Stimulated activated CD8-positive, alpha-beta memory T cell treated with anti-CD3 and anti-CD28 coated beads, Interleukin-2, amount 100 ng/mL, for 1 hour (primary cell): ENCODE data around the gene TUBD1.
"Not testable (repeated sequence)": the region's sequence is repeated elsewhere in the genome, so short reads cannot be mapped to it uniquely, and the experiment has no call there.

ENCODE experiments used
- DNase-seq, 2 donors: peaks; one replicate each; pipeline ENCODE4 v3.0.0-alpha.2; 2020; ENCODE audit warnings: low read depth in 2 of 2

The TUBD1 gene, protein sequence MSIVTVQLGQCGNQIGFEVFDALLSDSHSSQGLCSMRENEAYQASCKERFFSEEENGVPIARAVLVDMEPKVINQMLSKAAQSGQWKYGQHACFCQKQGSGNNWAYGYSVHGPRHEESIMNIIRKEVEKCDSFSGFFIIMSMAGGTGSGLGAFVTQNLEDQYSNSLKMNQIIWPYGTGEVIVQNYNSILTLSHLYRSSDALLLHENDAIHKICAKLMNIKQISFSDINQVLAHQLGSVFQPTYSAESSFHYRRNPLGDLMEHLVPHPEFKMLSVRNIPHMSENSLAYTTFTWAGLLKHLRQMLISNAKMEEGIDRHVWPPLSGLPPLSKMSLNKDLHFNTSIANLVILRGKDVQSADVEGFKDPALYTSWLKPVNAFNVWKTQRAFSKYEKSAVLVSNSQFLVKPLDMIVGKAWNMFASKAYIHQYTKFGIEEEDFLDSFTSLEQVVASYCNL

DNA sequence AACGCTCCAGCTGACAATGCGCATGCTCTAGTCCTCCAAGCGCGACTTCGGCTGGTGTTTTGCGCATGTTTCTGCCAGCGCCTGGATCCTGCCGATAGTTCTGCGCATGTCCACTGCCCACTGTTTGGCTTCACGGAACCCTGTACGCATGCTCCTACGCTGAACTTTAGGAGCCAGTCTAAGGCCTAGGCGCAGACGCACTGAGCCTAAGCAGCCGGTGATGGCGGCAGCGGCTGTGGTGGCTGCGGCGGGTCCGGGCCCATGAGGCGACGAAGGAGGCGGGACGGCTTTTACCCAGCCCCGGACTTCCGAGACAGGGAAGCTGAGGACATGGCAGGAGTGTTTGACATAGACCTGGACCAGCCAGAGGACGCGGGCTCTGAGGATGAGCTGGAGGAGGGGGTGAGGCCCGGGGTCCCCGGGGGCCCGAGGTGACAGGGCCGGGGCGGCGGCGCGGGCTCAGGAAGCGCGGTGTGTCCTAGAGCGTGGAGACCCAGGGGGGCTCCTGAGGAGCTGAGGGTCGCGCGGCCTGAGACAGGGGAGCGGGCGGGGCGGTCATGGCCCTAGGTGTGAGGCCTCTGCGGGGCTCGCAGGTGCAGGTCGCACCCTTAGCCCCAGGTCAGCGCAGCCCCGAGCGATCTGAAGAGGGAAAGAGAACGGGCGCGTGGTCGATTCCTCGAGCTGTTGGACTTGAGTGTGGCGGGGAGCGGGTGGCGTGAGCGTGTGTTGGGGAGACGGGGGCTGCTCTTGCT lies at the start of gene TUBD1, which contains the start of gene RPS6KB1:
TSS of gene TUBD1 (minus strand) at position 20 of the 752 bp plus-strand sequence. CDS start 1,941 bp downstream, outside the sequence.
TSS of gene RPS6KB1 (plus strand) at position 198 of the 752 bp plus-strand sequence. CDS start at position 262, 64 bp downstream.
- peak; percentile 93 to 96 for DNase-seq

DNA sequence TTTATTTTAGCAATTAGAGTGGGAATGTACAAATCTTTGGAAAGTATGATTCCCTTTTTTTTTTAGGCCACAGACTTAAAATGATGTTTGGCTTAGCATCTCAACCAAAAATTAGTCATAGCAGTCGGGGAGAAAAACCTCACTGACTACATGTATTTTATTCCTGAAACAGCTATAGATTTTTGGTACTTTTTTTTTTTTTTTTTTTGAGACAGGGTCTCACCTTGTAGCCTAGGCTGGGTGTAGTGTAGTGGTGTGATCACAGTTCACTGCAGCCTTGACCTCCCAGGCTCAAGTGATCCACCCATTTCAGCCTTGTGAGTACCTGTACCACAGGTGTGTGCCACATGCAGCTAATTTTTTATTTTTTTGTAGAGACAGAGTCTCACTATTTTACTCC lies 48.4 kb upstream of the TUBD1 start:
- no peak for DNase-seq

DNA sequence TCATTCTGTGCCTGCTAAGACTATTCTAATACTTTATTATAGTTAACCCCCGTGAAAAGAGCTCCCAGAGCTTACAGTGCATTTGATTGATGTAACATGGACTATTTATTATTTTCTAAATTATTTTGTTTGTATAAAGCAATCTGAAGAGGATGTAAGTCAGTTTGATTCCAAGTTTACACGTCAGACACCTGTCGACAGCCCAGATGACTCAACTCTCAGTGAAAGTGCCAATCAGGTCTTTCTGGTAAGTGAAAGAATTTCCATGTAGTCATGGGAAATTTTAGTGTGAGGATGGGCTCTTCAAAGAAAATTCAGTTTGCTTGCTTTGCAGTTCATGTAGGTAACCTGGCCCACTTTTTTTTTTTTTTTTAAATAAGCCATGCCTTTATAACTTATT lies 48.0 kb upstream of the TUBD1 start:
- not testable (repeated sequence) for DNase-seq

DNA sequence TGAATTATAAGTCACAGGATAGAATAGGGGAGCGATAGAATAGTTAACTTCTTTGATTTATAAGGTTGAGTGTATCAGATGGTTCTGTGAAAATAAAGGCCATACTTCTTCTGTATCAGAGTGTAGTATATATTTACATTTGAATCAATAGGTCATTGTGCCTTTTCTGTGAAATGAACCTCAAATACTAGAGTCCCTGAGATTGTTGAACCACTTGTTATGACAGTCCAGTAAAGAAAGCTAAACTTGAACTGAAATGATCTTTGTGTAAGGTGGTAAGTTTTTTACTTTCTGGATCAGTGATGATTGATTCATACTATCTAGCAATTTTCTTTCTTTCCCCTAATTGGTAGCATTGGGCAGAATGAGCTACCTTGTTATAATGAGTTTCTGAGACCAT lies 40.6 kb upstream of the TUBD1 start:
- DNase-seq, result not testable (repeated sequence)

DNA sequence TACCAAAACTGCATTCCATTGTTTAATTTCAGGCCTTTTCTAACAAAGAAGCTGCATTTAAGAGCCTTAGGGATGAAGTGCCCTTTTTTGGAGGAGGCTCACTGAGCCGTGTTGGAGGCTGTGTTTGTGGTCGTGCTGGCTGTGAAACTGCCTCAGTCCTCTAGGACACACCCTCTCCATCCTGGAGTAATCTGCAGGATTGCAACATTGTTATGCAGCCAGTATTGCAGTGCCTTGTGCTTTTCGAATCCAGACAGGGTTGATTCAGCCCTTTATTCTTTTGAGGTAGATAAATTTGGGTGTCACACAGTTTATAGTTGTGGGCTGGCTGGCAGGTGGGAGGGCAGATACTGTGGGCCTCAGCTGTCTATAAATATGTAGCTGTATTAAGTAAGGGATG lies 38.0 kb upstream of the TUBD1 start:
- not testable (repeated sequence) for DNase-seq

DNA sequence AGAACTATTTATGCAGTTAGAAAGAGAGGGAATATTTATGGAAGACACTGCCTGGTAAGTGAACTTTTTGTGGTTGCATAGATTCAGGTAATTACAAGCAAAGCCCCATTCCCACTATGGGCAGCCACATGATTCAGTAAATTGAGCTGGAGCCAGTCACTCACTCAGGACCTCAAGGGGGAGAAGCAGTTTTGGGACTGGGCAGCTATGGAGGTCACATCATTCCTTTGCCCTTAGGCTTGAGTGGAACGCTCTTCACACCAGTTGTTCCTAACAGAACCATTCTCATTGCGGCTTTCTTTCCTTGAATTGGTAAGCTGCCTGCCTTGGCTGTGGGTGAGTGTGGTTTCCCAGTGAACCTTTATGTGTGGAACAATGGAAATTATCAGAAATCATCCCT lies 37.4 kb upstream of the TUBD1 start:
- not testable (repeated sequence) for DNase-seq

DNA sequence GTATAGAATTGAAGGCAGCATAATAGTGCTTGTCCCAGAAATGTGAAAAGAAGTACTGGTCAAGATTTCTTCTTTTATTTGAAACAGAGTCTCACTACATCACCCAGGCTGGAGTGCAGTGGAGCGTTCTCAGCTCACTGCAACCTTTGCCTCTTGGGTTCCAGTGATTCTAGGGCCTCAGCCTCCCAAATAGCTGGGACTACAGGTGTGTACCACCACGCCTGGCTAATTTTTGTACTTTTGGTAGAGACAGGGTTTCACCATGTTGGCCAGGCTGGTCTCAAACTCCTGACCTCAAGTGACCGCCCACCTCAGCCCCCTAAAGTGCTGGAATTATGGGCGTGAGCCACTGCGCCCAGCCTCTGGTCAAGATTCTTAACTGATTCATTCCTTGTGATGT lies 27.9 kb upstream of the TUBD1 start:
- not testable (repeated sequence) for DNase-seq

DNA sequence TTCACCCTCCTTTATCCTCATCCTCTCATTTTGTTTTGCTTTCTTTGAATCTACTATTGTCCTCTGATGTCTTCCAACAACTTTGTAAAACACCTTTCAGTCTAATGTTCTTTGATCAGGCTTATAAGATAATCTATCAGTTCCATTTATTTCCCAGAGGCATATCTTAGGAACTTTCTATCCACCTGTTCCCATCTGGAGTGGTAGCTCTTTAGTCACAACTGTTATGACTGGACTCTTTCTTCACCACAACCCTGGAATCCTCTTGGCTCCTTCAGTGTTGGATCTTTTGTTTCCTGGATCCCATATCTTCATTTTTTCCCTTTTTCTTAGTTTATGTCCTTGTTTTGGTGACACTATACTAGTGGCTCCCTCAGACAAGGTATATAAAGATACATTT lies 23.7 kb upstream of the TUBD1 start:
- no peak for DNase-seq

DNA sequence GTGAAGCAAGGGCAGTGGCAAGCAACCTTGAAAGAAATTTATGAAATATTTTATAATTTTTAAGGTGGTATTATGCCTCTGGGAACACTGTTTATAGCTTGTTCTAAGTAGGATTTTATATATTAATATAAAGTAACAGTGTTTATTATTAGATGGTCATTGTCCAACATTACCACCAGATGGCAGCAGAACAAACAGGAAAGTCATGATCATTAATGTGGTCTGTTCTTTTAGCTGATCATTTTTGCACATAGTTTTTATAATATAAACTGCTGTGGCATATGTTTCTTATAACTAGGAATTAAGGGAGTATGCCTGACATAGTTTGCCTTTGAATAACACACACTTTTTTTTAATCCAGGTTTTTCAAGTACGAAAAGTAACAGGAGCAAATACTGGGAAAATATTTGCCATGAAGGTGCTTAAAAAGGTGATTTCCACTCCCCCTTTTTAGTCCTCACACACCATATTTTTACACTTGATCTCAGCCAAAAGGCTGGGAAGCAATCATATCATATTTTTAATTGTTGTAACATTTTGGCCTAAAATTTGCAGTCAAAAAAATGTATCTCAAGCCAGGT lies 21.6 kb upstream of the TUBD1 start:
- no peak for DNase-seq

DNA sequence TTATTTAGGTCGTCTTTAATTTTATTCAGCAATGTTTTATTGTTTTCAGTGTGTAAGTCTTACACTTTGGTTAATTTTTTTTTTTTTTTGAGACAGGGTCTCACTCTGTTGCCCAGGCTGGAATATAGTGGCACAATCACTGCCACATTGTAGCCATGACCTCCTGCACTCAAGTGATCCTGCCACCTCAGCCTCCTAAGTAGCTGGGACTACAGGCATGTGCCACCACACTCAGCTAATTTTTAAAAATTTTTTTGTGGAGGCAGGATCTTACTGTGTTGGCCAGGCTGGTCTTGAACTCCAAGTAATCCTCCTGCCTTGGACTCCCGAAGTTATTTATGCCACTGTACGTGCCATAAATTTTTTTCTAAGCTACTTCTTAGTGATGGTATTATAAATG lies 14.7 kb upstream of the TUBD1 start:
- DNase-seq, result no peak

DNA sequence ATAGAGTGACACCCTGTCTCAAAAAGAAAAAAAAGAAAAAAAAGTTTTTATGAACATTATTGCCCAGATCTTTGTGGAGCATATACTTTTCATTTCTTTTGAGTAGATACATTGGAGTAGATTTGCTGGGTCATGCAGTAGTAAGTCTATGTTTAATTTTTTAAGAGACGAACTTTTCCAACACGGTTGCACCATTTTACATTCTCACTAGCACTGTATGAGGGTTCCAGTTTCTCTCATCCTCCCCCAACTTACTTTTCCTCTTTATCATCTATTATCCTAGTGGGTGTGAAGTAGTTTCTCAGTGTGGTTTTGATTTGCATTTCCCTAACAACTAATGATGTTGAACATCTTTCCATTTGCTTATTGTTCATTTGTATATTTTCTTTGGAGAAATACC lies 10.7 kb upstream of the TUBD1 start:
- no peak for DNase-seq

DNA sequence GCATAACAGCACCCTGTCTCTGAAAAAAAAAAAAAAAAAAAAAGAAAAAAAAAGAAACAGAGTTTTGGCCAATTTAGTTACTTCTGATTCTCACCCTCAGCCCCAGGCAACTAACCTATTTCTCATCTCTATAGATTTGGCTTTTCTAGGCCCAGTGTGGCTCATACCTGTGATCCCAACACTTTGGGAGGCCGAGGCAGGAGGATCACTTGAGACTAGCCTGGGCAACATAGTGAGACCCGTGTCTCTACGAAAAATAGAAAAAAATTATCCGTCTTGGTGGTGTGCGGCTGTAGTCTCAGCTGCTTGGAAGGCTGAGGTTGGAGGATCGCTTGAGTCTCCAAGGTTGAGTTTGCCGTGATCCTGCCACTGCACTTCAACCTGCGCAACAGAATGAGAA lies 8.9 kb upstream of the TUBD1 start:
- DNase-seq, result no peak

DNA sequence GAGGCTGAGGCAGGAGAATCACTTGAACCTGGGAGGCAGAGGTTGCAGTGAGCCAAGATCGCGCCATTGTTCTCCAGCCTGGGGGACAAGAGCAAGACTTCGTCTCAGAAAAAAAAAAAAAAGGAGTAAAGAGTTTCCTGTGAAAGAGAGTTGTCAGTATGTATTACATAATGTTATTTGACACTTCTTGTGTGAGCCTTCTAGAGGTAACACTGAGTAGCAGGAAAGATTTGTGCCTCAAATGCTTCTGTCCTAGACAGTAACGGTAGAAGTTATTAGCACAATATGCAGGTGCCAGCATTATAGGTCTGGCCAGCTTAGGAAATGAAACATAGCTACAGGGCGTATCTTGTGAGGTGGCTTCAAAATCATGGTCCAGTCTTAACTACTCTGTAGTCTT lies 6.4 kb upstream of the TUBD1 start:
- DNase-seq, result no peak

DNA sequence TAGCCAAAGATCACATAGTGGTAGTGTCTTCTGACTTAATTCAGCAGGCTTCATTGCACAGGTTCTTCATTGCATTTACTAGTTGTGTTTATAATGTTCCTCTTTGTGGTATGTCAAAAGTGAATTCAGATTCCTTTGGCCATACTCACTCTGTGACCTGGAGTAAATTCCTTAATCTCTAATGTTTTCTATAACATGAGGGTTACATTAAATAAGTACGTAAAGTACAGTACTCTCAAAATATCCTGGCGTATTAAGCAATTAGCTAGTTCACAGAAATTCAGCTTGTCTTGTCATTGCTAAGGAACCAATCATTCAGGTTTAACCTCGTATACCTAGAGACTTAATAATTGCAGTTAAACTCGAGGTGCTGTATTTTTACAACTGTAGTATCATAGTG lies 4.3 kb upstream of the TUBD1 start:
- no peak for DNase-seq

DNA sequence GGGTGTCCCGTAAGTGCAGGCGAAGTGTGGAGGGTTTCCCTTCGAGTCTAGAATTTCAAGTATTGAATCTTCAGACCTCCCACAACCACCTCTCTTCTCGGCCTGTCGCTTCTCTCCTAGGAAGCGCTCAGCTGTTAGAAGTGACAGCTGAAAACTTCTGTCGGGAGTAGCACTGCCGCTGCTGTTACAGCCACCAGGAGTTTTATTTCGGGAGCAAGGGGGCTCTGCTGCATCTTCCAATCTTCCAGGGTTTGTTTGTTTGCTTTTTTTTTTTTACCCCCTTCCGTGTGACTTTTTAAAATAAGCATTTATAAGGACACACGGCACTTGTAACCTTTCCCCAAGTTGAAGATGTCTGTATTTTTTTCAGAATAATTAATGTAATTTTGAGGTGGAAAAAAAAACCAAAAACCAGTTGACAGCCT lies 945 bp upstream of the TUBD1 start:
- DNase-seq, result no peak

DNA sequence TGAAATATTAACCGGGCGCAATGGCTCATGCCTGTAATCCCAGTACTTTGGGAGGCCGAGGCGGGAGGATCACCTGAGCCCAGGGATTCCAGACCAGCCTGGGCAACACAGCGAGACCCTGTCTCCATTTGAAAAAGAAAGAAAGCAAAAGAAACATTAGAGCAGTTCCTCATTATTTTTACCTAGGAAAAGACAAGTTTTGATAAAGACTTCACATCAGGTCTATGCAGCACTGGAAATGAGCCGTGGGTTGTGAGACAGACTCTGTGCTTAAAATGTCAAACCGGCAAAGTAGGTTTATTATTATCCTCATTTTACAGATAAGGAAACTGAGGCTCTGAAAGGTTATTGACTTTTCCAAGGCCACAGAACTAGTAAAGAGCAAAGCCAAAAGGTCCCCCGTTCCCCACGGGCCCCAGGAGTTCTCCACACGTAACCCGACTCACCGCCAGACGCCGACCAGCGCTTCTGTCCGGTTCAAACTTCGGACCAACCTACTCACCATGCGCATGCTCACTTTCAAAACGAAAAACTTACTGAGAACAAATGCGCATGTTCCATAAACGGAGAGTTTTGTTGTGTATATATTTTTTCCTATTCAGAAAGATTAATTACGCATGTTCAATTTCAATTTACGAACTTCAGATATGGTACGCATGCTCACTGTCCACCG lies 356 bp downstream of the TUBD1 start:
- no peak for DNase-seq

DNA sequence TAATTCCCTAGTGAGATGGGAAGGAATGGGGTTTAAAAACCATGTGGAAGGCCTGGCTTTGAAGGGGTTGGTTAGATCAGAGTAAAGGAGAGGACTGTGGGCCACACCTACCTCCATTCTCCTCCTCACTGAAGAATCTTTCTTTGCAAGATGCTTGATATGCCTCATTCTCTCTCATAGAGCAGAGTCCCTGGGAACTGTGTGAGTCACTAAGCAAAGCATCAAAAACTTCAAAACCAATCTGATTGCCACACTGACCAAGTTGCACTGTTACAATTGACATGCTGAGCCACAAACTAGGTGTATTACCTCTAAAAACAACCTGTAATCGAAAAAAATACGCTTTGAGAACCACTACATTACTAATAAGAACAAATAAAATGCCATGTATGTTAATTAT lies 2.0 kb downstream of the TUBD1 start:
- no peak for DNase-seq

DNA sequence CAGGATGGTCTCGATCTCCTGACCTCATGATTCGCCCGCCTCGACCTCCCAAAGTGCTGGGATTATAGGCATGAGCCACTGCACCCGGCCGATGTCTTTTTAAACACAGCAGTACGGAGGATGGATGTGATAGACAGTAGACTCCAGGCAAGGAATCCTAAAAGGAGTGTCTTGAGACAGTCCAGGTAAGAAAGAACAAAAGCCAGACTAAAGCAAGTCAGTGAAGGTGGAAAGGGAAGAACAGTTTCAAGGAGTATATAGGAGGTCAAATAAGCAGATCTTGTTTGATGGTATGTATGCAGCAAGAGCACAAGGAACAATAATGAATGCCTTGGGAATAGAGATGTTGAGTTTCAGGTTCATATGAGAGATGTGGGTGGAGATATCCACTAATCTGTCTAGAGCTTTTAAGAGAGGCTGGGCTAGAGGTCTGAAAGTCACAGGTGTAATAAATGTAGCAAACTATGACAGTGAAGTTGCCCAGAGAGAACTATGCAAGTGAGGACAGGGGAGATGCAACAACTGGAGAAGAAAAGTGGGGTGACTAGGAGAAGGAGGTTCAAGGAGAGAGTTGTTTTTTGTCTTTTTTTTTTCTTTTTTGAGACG lies 4.5 kb downstream of the TUBD1 start:
- DNase-seq, result no peak

DNA sequence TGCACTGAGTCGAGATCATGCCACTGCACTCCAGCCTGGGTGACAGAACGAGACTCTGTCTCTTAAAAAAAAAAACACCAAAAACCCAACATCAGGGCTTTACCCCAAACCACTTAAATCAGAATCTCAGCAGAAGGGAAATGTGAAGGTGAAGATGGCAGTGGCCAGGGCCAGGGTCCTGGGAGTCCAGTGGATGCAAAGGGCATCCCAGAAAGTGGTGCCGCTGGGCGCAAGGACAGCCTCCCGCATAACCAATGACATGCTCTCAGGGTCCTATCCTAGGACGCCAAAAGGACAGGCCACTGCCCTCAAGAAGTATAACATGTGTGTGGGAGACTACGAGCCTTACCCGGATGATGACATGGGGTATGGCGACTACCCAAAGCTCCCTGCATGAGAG lies 7.9 kb downstream of the TUBD1 start:
- DNase-seq, result no peak

DNA sequence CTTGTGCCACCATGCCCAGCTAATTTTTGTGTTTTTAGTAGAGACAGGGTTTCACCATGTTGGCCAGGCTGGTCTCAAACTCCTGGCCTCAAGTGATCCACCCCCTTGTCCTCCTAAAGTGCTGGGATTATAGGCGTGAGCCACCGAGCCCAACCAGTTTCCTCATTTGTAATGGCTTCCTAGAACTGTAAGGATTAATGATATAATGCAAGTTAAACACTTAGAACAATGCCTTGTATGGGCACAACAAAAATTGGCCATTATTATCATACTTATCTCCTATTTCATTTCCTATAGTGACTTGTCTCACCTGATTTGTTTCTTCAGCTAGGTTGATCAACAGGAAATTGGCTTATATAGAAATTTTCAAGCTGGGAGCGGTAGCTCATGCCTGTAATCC lies 14.1 kb downstream of the TUBD1 start:
- DNase-seq, result no peak

DNA sequence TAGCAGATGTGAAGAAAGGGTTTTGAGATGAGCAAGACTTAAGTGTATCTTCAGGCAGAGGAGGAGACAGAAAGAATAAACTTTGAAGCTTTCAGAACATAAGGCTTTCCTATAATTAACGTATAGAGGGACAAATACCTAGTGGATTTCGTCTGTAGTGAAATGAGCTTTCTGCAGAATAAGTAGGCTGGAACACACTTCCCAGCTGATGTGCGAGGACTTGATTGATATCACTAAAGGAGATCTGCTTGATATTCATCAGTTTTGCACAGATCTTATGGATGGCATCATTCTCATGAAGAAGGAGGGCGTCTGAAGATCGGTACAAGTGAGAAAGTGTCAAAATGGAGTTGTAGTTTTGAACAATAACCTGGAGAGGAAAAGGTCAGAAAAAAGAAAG lies 14.8 kb downstream of the TUBD1 start:
- DNase-seq, result no peak

DNA sequence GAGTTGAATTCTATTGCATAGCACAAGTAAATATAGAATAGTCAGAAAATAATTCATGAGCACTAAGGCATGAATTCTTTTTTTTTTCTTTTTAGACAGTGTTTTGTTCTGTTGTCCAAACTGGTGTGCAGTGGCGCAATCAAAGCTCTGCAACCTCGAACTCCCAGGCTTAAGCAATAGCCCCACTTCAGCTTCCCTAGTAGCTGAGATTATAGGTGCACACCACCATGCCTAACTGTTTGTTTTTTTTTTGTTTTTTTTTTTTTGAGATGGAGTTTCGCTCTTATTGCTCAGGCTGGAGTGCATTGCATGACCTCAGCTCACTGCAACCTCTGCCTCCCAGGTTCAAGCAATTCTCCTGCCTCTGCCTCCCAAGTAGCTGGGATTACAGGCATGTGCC lies 16.6 kb downstream of the TUBD1 start:
- no peak for DNase-seq
